HG03354 (cell line): ENCODE measurements around the gene CADPS.

Experiments used
- ATAC-seq: cut with Tn5 transposase; IDR thresholded peaks from one replicate; pipeline ENCODE4 v1.9.1; 2021; ENCODE audit warnings: mild to moderate bottlenecking; ENCODE audit not compliant: unreplicated experiment, poor library complexity, severe bottlenecking

Gene CADPS

DNA sequence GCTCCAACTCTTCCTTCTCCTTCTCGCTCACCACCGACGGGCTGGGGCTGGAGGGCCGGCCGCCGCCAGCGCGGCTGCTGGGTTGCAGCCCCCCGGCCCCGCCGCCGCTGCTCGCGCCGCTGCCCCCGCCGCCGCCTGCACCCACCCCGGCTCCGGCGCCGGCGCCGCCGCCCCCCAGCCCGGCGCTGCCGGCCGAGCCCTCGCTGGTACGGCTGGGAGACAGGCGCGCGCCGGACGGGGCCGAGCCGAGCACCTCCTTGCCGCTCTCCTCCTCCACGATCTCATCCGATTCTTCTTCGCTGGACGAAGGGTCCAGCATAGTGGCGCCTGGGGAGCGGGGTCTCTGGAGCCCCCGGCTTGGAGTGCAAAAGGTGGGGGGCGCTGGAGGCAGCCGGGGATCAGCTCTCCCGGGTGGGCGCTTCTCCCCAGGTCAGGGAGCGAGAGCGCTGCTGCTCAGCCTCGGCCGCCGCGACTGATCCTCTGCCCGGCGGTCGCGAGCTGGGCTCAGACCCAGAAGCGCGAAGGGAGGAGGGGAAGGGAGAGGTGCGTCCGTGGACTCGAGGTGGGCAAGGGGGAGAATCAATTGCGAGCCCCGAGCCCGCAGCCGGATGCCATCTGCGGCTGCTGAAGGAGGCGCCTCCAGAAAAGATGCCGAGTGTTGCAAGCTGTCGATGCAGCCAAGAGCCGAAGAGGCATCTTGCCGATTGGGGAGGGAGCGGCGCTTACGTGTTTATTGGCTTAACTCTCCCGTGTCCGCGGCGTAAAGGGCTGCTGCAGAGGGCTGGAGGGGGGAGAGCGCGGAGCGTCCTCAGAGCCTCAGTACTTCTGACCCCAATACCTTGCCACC, at the start of gene CADPS:
Gene CADPS, minus strand, starts transcription at position 706 of the 847 bp plus-strand sequence. Its CDS starts 387 bp downstream, at position 319.
- ATAC-seq: no peak

DNA sequence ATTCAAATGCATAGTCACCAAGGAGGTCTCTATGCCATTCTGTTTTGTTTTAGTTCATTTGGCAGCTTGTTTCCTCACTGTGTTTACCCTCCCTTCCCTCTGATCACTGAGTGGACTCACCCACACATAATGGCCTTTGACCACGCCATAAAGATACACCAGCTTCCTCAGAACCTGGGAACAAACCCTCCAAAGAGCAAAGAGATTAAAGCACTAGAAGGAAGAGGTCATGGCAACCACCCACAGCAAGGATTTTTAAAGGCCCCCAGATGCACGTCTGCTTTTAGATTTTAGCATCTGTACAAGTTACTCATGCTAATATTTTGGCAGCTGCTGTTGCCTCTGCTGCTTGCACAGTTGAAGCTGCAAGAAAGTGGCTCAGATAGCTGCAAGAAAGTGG, 47.9 kb upstream of the CADPS start:
- no peak for ATAC-seq

DNA sequence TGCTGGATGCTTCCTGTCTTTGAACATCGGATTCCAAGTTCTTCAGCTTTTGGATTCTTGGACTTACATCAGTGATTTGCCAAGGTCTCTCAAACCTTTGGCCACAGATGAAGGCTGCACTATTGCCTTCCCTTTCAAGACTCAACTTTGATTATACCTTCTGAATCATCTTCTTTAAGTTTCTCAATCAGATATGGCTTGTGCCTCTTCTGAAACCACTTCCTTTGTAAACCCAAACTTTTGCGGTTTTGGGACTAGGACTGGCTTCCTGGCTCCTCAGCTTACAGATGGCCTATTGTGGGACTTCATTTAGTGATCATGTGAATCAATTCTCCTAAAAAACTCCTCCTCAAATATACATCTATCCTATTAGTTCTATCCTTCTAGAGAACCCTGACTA, 47.1 kb upstream of the CADPS start:
- ATAC-seq: no peak

GRCh38 chr3:62920466-62920784, 45.2 kb upstream of the CADPS start:
- no peak for ATAC-seq

- ATAC-seq: no peak
These were observed 44.7 kb upstream of the CADPS start for GRCh38 chr3:62919784-62920465.

GRCh38 chr3:62918777-62919176, 43.6 kb upstream of the CADPS start:
- ATAC-seq: no peak

DNA sequence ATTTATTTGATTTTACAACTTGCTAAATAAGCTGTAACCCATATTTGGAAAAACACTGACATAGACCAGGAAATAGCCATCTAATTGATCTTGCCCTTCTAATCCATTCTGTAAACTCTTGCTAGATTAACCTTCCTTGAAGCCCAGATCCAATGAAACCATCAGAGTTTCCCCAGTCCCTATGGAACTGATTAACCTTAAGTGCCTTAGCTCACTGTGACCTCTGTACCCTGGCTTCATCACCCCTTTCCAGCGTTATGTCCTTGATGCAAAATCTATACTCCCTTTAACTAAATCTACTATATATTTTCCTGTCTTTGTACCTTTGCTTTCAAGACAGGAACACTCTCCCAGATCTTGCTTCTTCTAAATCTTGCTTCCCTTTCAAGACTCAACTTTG, 42.9 kb upstream of the CADPS start:
- ATAC-seq: no peak

GRCh38 chr3:62911526-62911925, 36.3 kb upstream of the CADPS start:
- no peak for ATAC-seq

DNA sequence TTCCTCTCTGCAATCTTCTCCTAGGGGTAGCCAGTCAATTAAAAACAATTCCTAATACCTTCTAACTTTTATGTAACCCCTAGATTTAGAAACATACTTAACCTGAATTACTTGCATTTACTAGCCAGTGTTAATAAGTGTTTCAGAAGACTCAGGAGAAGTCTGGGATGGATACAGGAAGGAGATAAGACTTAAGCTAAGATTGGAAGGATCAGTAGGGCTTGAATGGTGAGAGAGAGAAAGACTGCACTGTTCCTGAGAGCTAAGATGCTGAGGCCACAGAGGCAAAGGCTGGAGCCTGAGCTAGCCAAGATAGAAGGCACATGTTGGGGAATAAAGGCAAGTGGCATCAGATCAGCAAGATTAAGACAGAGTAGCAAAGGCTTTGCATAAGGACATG, 30.1 kb upstream of the CADPS start:
- no peak for ATAC-seq

DNA sequence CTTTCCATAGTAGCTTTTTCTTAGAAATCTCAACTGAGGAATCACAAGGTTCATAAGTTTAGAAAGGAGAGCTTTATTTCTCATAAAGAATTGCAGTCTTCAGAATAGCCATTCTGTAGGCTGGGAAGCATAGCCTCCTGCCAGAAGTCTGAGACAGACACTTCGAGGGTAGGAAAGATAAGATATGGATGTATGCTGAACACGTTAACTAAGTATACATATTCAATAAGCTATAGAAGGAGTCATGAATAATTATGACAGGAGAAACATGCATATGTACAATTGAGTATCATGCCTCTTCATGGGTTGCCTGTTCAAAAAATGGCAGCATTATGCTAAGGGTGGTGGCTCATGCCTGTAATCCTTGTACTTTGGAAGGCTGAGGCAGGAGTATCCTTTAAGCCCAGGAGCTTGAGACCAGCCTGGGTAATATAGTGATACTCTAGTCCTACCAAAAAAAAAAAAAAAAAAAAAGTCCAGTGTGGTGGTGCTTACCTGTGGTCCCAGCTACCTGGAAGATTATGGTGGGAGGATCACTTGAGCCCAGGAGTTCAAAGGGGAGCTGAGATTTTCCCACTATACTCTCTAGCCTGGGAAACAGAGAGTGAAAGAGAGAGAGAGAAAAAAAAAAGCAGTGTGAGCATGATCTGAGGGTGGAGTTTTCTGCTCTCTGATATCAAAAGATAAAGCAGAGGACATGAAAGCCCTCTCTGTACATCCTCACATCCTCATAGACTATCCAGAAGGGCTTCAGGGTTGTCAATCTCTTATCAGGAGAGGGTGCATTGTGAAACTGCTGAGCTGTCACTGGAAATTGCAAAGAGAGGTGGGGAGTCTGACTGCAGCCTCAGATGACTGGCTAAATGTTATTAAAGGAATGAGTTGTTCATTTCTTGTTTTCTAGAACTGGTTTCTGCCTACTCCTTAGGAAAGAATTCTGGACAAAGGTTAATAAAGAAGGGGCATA, 23.6 kb upstream of the CADPS start:
- no peak for ATAC-seq

DNA sequence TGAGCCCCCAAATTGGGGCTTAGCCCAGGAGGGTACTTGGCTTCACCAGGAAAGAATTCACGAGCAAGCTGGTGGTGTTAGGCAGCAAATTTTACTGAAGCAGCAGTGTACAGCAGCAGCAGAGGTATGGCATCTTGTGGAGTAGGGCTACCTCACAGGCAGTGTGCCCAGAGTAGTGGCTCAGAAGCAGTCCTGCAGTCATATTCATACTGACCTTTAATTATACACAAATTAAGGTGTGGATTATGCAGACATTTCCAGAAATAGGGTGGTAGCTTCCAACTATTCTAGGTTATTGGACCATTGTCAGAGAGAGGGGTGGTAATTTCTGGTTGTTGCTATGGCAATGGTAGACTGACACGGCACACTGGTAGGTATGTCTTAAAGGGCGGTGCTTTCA, 20.7 kb upstream of the CADPS start:
- no peak for ATAC-seq

DNA sequence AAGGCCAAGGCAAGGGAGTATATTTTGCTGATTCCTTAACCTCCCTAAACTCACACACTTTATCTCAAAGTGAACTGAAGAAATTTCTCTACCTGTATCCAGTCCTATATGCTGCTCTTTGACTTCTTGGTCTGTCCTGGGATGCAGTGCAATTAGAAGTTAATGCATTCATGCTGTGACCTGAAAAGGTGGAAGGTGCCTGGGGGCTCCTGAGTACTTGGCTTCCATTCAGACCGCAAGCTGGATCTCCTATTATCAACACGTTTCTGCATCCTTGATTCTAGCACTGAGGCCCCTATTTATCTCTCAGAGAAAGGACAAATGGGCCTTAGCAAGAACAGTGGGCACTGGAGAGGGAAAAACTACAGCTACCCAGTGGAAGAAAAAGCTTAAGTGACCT, 17.7 kb upstream of the CADPS start:
- no peak for ATAC-seq

GRCh38 chr3:62892045-62892444, 16.8 kb upstream of the CADPS start:
- no peak for ATAC-seq

DNA sequence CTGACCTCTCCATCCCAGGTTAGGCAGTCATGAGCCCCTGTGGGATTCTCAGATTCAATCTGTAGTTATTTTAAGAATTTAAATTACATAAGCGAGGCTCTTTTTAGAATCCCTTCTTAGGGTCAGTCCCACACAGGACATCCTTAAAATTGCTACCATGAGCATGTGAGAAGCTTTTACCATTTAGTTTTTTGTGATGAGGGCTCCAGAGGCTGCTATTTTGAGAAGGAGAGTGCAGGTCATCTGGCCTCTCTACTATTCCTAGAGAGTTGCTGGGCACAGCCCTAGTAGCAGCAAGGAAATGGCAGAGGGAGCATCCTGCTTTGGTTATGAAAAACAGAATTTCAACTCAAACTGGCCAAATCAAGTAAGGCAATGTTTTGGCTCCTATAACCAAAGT, 13.6 kb upstream of the CADPS start:
- no peak for ATAC-seq

GRCh38 chr3:62888180-62888579, 13.0 kb upstream of the CADPS start:
- ATAC-seq: no peak

DNA sequence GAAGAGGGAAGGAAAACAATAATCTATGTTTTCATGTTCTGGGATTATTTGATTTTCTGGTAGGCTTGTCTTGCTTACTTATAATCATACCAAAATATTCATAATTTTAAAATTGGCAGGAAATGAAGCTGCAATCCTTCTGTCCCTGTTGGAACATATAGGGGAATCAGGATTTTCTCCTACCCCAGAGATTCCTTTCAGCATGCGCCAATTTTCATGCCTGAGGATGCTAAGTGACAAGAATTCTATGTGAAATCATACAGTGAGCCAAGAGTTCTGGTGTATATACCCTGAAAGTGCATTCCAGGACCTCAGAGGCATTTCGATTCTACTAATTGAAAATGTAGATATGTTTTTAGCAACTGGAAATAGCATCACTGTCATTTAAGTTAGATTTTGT, 9.9 kb upstream of the CADPS start:
- no peak for ATAC-seq

- ATAC-seq: no peak
These were observed 9.1 kb upstream of the CADPS start for GRCh38 chr3:62884096-62884870.

- no peak for ATAC-seq
These were observed 7.5 kb upstream of the CADPS start for GRCh38 chr3:62882676-62883200.

DNA sequence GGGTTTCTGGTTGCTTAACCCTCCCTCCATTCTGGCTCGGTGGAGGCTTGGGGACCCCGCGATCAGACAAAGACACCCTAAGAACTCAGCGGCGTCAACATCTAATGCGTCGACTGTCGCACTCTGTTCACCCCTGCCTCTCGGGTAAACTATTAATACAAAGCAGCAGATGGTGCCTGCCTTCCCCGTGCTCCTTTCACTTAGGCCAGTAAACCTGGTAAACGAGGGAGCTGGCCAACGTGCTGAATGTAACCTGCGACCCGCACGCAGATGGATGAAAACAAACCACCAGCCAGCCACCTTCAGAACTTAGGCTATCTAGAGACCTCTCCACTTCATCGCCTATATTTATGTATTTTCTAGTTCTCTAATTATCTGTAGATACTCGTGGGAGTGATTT, 848 bp upstream of the CADPS start:
- ATAC-seq: no peak
